HG03571 (cell line): ENCODE results near the gene KDELR3.
A peak's percentile ranks its signal among the peaks of the same experiment; 100 is the strongest.

Source experiments
- ATAC-seq: cut with Tn5 transposase; IDR thresholded peaks from one replicate; pipeline ENCODE4 v1.9.1; 2021; ENCODE audit not compliant: unreplicated experiment

The KDELR3 gene

DNA sequence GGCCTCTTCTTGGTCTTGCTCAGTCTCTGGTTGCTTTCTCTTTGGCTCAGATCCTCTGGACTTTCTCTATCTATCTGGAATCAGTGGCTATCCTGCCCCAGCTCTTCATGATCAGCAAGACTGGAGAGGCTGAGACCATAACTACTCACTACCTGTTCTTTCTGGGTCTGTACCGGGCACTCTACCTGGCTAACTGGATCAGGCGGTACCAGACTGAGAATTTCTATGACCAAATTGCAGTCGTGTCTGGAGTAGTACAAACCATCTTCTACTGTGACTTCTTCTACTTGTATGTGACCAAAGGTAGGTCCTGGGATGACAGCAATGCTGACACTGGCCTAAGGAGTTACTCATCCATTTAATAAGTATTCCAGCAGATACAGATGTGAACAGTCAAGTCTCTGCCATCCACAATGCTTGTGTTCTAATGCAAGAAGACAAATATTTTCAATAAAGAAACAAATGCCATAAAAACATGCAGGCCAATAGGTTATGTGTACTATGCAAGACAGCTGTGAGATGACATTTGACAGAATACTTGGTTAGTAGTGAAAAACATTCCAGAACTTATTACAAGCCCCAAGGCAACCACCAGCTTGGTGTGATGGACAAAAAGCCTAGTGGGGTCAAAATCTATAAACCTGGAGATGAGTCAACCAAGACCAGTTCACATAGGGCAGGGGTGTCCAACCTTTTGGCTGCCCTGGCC is 13.4 kb downstream of the KDELR3 start:
- ATAC-seq, result no peak

DNA sequence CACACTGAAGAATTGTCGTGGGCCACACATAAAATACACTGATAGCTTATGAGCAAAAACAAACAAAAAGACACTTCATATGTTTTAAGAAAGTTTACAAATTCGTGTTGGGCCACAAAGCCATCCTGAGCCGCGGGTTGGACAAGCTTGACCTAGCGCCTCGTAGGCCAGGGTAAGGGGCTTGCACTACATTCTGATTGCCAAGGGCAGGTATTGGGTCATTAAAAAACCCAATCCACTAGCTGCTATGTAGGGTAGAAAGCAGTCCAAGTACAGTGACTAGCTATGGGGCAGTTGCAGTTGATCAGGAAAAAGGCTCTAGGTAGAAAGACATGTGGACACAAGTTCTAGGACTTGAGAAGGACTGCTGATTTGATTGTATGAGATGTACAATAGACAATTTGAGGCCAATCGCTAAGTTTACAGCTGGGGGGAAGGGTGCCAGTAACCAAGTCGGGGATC is 14.0 kb downstream of the KDELR3 start:
- ATAC-seq, result no peak

DNA sequence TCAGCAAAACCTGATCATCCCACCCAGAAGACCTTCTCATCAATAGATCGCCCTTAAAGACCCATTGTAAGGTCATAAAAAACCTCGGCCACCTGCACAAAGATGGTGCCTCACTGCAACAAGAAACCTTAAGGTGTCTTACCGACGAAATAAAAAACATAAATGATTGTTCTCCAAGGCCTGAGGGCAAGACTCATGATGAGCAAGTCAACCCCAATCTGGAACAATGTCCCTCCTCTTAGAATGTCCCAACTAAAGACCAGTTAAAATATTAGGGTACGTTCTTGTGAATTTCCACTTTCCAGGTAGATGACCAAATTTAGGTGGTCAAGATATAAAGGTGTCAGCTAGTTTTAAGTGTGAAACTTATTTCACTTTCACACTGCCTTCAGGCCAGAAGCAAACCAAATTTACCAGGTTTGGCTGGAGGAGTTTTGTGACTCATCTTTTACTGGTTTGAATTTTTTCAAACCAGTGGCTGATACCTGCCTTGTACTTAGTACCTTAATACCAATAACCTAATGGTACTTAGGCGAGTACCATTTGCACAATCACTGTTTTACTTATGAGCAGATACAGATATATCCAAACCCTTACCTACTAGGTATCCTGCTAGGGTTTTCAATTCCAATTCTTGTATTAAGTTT is 14.9 kb downstream of the KDELR3 start:
- no peak for ATAC-seq

DNA sequence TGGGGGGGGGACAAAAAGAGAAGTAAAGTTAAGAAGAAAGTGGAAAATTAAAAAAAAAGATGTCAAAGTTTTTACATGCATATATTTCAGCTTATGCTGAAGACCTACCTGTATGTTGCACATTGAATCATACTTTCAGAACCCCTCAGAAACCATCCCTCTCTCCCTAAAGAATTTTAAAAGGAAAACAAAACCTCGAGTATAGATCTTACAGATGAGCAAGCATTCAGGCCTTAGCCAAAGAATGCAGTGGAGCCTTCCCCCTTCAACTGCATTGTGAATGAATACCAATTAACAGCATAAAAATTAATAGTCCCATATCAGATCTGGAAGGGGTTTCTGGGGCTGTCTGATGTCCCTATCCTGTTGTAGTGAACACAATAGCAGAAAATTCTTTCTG is 16.3 kb downstream of the KDELR3 start:
- ATAC-seq, result no peak

DNA sequence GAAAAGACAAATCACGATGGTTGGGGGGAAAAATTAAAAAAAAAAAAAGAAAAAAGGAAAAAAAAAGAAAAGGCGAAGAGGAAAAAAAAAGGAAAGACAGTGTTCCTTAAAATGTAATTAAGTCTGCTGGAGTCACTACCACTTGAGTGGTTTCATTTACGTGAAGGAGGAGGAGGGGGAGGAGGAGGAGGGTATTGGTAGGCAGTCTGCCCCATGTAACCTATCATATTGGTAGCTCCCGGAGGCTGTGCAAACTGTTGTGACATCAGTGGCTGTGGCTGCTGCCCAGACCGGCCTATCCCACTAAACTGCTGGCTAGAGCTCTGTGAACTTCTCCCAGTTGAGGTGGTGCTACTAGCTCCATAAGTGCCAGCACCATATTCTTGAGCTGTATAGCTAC is 17.9 kb downstream of the KDELR3 start:
- ATAC-seq, result no peak

DNA sequence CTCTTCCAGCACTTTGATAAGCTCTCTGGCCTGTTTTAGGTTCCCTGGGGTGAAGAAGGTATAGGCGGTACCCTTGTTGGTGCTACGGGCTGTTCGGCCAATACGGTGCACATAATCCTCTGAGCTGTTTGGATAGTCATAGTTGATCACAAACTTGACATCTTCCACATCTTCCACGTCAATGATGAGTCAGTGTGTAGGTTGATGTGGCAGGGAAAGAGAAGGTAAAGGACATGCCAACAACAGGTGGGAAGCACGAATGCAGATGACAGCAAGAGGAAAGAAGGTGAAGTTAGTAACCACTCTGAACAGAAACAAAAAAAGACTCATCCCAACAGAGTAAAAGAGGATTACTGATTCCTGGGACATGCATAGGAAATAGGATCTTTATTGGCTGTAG is 20.1 kb downstream of the KDELR3 start:
- no peak for ATAC-seq

DNA sequence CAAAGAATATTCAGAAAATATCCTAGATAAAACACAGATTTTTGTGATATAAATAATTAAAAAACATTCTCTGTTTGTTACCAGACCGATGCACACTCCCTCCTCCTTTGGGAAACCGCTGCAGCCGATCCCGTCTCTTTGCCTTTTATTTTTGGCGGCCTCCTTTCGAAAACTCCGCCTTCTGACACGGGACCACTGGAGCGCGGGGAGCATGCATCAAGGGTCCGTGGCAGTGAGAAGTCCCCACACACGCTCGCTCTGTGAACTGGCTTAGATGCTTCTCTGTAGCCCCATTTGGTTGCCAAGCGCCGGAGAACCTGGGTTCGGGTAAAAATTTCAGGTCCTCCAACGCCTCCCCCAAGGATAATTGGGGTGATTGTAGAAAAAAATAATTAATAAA is 21.2 kb downstream of the KDELR3 start:
- no peak for ATAC-seq

DNA sequence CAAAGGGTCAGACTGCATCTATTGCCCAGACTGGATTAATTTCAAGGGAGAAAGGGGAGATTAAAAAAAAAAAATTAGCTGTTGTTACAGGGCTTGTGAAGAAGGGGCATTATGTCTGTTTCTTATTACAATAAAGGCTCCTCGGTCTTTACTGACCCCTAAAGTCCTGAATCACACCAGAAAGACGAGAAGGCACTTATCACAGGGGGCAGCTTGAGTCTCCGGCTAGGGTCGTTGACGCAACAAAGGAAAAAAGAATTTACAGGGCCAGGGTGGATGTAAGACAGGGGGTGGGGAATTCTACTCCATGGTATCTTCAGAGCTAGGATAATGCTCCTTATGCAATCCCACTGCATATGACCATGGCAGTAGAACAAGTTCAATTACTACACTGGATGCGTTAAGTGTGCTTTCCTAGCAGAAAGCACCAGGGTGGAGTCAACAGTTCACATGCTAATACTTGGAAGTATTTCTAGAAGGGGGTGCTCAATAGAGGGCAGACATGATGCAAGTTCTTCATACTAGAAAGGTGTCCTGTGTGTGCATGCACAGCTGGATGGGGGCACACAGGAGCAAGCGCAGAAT is 21.8 kb downstream of the KDELR3 start:
- no peak for ATAC-seq

DNA sequence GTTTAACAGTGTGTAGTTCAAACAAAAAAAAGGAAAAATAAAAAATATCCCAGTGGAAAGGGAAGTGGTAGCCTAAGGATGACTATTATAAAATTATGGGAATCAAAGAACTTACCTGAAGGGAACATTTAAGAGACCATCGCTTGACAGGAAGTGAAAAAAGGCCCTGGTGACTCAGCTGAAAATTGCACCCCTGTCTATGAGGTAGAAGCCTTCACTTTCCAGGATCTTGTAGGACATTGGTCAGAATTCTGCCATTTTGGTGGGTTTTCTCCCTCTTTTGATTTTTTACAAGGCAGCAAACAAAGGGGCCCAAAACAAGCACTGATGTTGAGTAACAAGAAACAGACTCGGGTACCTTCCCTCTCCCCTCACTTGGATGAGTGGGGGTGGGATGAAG is 22.6 kb downstream of the KDELR3 start:
- ATAC-seq, result no peak

DNA sequence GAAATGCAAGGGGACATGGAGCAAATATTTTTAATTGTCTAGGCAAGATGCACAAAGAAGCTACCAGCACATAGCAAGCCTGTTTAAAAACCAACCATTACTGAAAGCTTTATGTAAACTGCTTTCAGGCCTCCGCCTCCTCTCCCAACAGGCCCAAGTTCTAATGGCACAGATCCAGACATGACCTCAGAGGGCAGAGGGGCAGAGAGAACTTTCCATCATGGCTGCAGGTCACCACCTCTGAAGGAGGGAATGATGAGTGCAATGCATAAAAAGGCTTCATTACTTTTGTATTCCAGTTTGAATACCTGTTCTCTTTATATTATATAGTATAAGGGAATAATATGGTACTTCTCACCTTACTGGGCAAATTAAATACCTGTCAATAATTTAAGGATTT is 23.0 kb downstream of the KDELR3 start:
- no peak for ATAC-seq

DNA sequence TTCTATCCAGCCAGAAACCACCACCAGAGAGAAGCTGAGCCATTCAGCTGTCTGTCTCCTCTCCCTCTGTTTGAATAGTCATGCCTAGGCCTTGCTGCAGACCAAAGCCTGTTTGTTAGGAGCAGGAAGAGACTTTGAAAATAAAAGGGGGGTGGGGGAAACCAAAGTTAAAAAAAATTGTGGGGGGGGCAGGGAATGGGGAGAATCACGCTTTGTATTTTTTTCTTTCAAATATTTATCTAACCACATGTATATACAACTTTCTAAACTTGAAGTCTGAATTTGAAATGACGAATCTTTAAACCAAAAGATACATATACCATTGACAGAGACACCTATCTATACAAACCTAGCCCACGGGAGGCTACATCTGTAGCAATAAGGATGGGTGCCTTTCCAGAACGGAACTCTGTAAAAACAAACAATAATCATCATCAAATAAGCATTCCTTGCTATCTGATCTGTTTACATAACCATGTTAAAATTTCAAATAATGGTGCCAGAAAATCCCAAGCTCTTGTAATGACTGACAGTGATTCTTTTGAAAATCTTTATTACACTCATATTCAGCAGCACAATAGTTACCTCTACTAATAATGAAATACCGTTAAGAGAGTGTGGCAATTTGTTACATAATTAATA is 23.9 kb downstream of the KDELR3 start:
- ATAC-seq, result no peak

DNA sequence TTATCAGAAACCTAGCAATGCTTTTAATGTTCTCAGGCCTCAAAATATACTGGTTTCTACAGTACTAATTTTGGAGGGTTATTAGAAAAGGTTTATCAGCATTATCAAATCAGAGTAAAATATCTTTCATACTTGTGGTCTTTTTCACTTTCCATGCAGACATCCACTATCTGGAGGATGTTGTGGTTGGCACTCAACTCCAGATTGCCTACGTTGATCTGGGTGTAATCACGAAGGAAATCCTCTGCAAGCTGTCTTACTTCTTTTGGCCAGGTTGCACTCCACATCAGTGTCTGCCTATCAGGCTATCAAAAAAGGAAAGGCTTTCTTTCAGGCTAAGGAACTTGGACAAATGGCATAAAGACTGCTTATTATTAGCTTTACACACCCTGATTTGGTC is 26.6 kb downstream of the KDELR3 start:
- ATAC-seq, result no peak

DNA sequence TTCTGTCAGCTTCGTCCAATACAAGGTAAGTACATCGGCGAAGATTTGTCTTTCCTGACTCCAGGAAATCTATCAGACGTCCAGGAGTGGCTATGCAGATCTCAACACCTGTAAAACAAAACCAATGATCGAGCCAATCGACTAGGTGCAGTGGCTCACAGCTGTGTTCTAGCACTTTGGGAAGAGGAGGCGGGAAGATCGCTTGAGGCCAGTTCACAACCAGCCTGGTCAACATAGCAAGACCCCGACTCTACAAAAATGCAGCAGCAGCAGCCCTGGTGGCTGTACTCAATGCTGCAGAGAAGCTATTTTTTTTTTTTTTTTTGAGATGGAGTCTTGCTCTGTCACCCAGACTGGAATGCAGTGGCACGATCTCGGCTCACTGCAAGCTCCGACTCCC is 27.0 kb downstream of the KDELR3 start:
- ATAC-seq, result no peak

DNA sequence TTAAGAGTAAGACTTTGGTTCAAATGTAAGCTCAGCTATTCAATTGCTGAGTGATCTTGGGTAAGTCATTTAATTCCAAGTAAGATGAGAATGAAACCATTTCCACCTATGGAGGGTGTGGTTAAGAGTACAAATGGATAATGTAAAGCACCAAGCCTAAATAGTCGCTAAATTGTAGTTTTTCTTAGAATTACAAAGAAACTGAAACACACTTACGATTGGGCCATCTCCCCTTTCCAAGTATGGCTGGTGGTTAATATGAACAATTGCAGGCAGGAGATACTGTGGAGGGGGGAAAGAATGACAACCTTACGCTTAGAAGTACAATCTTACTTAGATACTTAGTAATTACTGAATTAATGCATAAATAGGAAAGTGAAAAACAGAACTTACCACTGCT is 30.0 kb downstream of the KDELR3 start:
- no peak for ATAC-seq

DNA sequence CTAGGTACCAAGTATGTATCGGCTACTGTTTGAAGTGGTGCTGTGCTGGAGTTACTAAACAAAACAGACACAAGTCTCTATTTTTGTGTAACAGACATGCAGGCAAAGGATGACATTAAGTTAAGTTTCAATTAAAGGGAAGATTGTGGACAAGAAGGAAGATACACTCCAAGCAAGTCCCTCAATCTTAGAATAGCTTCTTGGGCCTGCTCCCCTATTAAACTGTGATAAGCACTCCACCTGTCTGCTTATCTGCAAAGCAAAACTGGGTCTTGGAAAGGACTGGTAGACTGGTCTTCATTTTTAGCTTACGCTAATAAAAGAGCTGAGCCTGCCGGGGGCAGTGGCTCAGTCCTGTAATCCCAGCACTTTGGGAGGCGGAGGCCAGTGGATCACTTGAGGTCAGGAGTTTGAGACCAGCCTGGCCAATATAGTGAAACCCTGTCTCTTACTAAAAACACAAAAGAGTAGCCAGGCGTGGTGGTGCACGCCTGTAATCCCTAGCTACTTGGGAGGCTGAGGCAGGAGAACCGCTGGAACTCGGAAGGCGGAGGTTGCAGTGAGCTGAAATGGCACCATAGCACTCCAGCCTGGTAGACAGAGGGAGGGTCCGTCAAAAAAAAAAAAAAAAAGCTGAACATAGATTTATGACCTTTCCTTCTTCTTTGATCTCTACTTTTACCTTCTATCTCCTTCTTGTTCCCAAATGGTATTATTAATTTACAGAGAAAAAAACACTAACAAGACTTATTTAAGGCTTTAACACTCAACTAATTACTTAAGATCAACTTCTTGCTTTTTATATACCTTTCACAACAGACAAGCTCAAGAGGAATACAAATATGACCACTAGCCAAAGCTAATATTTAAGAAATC is 34.1 kb downstream of the KDELR3 start:
- no peak for ATAC-seq

DNA sequence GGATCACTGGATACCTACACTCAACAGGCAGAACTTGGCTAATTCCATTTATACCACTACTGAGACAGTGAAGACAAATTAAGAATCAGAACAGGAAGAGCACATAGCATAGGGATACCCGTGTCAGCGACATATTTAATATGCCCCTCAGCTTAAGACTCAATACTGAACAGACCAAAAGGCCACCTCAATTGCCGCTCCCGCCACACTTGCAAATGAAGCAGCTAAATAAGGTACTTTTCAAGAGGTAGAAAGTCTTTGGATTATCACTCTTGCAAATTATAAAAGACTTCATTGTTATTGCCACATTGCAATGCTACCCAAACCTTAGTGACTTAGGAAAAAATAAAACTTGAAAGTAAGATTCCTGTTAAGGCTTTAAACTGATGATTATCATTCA is 35.1 kb downstream of the KDELR3 start:
- ATAC-seq, result no peak

DNA sequence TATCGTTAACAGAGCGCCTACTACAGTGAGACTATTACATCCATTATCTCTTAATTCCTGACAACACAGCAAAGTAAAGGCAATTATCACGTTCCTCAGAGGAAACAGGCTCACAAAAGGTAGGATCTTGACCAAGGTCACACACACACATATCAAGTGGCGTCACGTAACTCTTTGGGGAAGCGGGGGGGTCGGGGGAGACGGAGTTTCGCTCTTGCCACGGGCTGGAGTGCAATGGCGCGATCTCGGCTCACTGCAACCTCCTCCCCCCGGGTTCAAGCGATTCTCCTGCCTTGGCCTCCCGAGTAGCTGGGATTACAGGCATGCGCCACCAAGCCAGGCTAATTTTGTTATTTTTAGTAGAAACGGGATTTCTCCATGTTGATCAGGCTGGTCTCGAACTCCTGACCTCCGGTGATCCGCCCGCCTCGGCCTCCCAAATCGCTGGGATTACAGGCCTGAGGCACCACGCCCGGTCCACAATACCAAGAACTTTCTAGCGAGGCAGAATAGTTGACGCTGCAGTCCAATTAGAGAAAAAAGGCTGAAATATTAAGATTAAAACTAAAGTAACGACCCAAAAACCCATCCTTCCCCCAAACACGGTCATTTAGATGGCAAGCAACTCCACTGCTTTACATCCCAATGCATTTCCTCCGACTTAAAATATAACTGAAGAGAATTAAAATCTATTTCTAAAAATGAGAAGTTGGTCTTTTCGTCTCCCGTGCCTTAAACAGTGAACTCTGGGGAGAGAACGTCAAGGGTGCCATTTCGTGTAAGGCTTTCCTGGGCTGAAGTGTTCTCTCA is 37.0 kb downstream of the KDELR3 start:
- ATAC-seq, result no peak

DNA sequence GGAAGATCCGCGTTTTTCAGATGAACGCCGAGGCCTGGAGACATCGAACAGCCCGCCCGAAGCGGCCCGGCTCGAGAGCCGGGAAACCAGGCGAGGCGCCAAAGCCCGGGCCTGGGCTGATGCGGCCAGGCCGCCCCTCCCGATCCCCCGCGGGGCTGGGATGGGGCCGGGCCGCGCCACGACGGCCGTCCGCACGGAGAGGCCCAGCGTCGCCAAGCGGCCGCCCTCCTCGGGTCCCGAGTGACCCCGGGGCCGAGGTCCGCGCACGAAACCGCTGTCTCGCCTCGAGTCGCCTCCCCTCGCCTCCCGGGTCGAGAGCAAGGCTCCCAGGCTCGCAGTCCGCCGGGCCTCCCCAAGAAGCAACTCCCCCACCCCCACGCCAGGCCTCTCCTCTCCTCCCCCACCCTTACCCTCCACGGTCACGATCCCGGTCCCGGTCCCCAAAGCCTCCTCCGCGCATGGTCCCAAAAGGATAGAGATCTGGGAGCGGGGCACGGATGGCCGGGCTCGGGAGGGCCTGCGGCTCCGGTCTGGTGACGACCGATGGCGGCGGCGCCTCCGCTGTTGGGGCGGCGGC is 37.7 kb downstream of the KDELR3 start:
- ATAC-seq, result peak; percentile 22

DNA sequence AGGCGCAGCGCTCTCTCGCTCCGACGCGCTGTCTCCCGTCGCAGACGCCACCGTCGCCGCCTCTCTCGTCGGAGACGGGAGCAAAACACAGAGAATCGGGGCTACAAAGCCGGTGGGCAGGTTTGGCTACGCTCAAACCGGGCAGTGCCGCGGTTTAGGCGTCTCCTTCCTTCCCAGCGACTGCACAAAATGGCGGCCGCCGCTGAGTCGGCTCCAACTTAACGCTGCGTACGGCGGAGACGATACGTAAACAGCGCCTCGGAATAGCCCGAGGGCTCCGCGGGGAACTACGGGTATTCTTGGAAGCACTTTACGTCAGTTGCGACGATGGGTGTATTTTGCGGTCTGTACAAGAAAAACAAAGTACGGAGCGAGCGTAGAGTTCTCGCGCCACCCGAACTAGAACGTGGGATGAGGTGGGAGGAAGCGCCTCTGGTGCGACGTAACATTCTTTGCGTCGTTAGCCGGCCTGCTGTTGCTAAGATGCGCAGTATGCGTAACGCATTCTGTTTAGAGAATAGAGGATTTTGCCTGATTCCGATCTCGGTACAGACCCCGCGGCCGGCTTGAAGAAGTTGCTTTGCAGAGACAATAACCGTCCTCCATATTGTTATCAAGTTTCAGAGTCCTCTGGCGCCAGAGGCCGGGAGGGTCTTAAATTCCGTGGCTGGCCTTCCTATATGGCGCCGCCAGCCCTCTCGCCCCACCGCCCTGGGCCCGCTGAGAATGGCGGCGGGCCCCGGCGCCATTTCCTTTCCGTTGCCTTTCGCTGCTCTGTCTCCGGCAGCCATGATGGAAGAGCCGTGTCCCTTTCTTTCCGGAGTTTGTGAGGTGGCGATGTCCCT is 38.4 kb downstream of the KDELR3 start, which contains the start of gene DDX17:
DDX17 (minus strand) TSS at position 194 of the 845 bp plus-strand sequence.
- peak; percentile 81 for ATAC-seq
